ENCODE data around the gene KMT2B. TPM values are rescaled to one million over a fixed set of nuclear protein-coding genes. Genes with fewer than 3 reads are reported as not detected.

The KMT2B gene
- total and polyA plus RNA-seq, 9 of the 15 experiments (the other 6 are each of a cell fraction or from before 2014, with no cell fraction given) = 0.63 to 43.9 (median 8.1) TPM

- TF ChIP-seq, protein P1, sequence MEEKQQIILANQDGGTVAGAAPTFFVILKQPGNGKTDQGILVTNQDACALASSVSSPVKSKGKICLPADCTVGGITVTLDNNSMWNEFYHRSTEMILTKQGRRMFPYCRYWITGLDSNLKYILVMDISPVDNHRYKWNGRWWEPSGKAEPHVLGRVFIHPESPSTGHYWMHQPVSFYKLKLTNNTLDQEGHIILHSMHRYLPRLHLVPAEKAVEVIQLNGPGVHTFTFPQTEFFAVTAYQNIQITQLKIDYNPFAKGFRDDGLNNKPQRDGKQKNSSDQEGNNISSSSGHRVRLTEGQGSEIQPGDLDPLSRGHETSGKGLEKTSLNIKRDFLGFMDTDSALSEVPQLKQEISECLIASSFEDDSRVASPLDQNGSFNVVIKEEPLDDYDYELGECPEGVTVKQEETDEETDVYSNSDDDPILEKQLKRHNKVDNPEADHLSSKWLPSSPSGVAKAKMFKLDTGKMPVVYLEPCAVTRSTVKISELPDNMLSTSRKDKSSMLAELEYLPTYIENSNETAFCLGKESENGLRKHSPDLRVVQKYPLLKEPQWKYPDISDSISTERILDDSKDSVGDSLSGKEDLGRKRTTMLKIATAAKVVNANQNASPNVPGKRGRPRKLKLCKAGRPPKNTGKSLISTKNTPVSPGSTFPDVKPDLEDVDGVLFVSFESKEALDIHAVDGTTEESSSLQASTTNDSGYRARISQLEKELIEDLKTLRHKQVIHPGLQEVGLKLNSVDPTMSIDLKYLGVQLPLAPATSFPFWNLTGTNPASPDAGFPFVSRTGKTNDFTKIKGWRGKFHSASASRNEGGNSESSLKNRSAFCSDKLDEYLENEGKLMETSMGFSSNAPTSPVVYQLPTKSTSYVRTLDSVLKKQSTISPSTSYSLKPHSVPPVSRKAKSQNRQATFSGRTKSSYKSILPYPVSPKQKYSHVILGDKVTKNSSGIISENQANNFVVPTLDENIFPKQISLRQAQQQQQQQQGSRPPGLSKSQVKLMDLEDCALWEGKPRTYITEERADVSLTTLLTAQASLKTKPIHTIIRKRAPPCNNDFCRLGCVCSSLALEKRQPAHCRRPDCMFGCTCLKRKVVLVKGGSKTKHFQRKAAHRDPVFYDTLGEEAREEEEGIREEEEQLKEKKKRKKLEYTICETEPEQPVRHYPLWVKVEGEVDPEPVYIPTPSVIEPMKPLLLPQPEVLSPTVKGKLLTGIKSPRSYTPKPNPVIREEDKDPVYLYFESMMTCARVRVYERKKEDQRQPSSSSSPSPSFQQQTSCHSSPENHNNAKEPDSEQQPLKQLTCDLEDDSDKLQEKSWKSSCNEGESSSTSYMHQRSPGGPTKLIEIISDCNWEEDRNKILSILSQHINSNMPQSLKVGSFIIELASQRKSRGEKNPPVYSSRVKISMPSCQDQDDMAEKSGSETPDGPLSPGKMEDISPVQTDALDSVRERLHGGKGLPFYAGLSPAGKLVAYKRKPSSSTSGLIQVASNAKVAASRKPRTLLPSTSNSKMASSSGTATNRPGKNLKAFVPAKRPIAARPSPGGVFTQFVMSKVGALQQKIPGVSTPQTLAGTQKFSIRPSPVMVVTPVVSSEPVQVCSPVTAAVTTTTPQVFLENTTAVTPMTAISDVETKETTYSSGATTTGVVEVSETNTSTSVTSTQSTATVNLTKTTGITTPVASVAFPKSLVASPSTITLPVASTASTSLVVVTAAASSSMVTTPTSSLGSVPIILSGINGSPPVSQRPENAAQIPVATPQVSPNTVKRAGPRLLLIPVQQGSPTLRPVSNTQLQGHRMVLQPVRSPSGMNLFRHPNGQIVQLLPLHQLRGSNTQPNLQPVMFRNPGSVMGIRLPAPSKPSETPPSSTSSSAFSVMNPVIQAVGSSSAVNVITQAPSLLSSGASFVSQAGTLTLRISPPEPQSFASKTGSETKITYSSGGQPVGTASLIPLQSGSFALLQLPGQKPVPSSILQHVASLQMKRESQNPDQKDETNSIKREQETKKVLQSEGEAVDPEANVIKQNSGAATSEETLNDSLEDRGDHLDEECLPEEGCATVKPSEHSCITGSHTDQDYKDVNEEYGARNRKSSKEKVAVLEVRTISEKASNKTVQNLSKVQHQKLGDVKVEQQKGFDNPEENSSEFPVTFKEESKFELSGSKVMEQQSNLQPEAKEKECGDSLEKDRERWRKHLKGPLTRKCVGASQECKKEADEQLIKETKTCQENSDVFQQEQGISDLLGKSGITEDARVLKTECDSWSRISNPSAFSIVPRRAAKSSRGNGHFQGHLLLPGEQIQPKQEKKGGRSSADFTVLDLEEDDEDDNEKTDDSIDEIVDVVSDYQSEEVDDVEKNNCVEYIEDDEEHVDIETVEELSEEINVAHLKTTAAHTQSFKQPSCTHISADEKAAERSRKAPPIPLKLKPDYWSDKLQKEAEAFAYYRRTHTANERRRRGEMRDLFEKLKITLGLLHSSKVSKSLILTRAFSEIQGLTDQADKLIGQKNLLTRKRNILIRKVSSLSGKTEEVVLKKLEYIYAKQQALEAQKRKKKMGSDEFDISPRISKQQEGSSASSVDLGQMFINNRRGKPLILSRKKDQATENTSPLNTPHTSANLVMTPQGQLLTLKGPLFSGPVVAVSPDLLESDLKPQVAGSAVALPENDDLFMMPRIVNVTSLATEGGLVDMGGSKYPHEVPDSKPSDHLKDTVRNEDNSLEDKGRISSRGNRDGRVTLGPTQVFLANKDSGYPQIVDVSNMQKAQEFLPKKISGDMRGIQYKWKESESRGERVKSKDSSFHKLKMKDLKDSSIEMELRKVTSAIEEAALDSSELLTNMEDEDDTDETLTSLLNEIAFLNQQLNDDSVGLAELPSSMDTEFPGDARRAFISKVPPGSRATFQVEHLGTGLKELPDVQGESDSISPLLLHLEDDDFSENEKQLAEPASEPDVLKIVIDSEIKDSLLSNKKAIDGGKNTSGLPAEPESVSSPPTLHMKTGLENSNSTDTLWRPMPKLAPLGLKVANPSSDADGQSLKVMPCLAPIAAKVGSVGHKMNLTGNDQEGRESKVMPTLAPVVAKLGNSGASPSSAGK (IDR thresholded peaks at IDR 0.05) = no peak
- TF ChIP-seq EP300 (IDR thresholded peaks at IDR 0.05; ENCODE audit: low read length) (peak; percentile 18; the same call in 1 of the 2 replicates), BRF1 (IDR thresholded peaks at IDR 0.05; ENCODE audit: borderline replicate concordance, extremely low read depth, insufficient read length) (no peak), HCFC1 (IDR thresholded peaks at IDR 0.05; ENCODE audit: low read depth, low read length) (peak; percentile 35; the same call in 1 of the 2 replicates)
- TF ChIP-seq, protein P2, sequence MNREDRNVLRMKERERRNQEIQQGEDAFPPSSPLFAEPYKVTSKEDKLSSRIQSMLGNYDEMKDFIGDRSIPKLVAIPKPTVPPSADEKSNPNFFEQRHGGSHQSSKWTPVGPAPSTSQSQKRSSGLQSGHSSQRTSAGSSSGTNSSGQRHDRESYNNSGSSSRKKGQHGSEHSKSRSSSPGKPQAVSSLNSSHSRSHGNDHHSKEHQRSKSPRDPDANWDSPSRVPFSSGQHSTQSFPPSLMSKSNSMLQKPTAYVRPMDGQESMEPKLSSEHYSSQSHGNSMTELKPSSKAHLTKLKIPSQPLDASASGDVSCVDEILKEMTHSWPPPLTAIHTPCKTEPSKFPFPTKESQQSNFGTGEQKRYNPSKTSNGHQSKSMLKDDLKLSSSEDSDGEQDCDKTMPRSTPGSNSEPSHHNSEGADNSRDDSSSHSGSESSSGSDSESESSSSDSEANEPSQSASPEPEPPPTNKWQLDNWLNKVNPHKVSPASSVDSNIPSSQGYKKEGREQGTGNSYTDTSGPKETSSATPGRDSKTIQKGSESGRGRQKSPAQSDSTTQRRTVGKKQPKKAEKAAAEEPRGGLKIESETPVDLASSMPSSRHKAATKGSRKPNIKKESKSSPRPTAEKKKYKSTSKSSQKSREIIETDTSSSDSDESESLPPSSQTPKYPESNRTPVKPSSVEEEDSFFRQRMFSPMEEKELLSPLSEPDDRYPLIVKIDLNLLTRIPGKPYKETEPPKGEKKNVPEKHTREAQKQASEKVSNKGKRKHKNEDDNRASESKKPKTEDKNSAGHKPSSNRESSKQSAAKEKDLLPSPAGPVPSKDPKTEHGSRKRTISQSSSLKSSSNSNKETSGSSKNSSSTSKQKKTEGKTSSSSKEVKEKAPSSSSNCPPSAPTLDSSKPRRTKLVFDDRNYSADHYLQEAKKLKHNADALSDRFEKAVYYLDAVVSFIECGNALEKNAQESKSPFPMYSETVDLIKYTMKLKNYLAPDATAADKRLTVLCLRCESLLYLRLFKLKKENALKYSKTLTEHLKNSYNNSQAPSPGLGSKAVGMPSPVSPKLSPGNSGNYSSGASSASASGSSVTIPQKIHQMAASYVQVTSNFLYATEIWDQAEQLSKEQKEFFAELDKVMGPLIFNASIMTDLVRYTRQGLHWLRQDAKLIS (CRISPR knock-in tag; IDR thresholded peaks at IDR 0.05) = no peak
- TF ChIP-seq, protein P3, sequence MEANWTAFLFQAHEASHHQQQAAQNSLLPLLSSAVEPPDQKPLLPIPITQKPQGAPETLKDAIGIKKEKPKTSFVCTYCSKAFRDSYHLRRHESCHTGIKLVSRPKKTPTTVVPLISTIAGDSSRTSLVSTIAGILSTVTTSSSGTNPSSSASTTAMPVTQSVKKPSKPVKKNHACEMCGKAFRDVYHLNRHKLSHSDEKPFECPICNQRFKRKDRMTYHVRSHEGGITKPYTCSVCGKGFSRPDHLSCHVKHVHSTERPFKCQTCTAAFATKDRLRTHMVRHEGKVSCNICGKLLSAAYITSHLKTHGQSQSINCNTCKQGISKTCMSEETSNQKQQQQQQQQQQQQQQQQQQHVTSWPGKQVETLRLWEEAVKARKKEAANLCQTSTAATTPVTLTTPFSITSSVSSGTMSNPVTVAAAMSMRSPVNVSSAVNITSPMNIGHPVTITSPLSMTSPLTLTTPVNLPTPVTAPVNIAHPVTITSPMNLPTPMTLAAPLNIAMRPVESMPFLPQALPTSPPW (CRISPR knock-in tag; IDR thresholded peaks at IDR 0.05) = peak; percentile 63; the same call in 1 of the 2 replicates
- TF ChIP-seq, protein P4, sequence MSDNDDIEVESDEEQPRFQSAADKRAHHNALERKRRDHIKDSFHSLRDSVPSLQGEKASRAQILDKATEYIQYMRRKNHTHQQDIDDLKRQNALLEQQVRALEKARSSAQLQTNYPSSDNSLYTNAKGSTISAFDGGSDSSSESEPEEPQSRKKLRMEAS (CRISPR knock-in tag; IDR thresholded peaks at IDR 0.05) = peak; percentile 71
These were observed 26.9 kb downstream of the KMT2B start (continued) for GRCh38 chr19:35744430-35745327.

All from K562 (cell line).